Astrocyte (in vitro differentiated cells and primary cell): ENCODE data around the gene SPATA25. TPM values are rescaled to one million over a fixed set of nuclear protein-coding genes. Genes with fewer than 3 reads are reported as not detected.

ENCODE experiments used
- DNase-seq: peaks from one replicate; pipeline ENCODE4 v3.0.0-alpha.2; 2010; ENCODE audit warnings: low read depth
- FAIRE-seq: peaks from 2 replicates; lab custom pipeline; 2011; peaks lifted over from hg19 to GRCh38; lab: Jason Lieb, UNC
- H2AFZ ChIP-seq: 2 replicates; pipeline ENCODE4 v1.6.0; 2012; ENCODE audit warnings: low read depth, low read length, inconsistent platforms
- H3K27ac ChIP-seq: 2 replicates; pipeline ENCODE4 v1.5.1; 2011; ENCODE audit warnings: low read depth, low read length, inconsistent platforms
- H3K27me3 ChIP-seq: 2 replicates; pipeline ENCODE4 v1.6.0; 2011; ENCODE audit warnings: low read length, inconsistent platforms; ENCODE audit not compliant: insufficient read depth
- H3K36me3 ChIP-seq: 2 replicates; pipeline ENCODE4 v1.5.1; 2011; ENCODE audit warnings: low read length, inconsistent platforms; ENCODE audit not compliant: insufficient read depth
- H3K4me1 ChIP-seq: 2 replicates; pipeline ENCODE4 v1.5.1; 2011; ENCODE audit warnings: low read length, inconsistent platforms; ENCODE audit not compliant: insufficient read depth
- H3K4me2 ChIP-seq: 2 replicates; pipeline ENCODE4 v1.6.0; 2012; ENCODE audit warnings: low read length, inconsistent platforms
- H3K4me3 ChIP-seq: 2 replicates; pipeline ENCODE4 v1.5.1; 2011; ENCODE audit warnings: low read depth, mild to moderate bottlenecking, low read length, inconsistent platforms; ENCODE audit not compliant: insufficient read depth
- H3K79me2 ChIP-seq: 2 replicates; pipeline ENCODE4 v1.6.0; 2012; ENCODE audit warnings: mild to moderate bottlenecking, low read length, inconsistent platforms; ENCODE audit not compliant: insufficient read depth
- H3K9ac ChIP-seq: 2 replicates; pipeline ENCODE4 v1.6.0; 2012; ENCODE audit warnings: mild to moderate bottlenecking, low read length, inconsistent platforms
- H3K9me3 ChIP-seq: 2 replicates; pipeline ENCODE4 v1.5.1; 2012; ENCODE audit warnings: low read depth, mild to moderate bottlenecking, low read length, inconsistent platforms; ENCODE audit not compliant: insufficient read depth
- H4K20me1 ChIP-seq: 2 replicates; pipeline ENCODE4 v1.6.0; 2012; ENCODE audit warnings: low read length, inconsistent platforms; ENCODE audit not compliant: insufficient read depth
- H3K27ac Mint-ChIP-seq: one replicate; pipeline ENCODE4 v1.8.0; 2021; ENCODE audit warnings: mild to moderate bottlenecking, mixed read lengths; ENCODE audit not compliant: unreplicated experiment
- H3K27me3 Mint-ChIP-seq: one replicate; pipeline ENCODE4 v1.8.0; 2021; ENCODE audit warnings: low read depth, mixed read lengths; ENCODE audit not compliant: unreplicated experiment
- H3K36me3 Mint-ChIP-seq: one replicate; pipeline ENCODE4 v1.8.0; 2021; ENCODE audit warnings: low read depth, mixed read lengths; ENCODE audit not compliant: unreplicated experiment
- H3K4me1 Mint-ChIP-seq: one replicate; pipeline ENCODE4 v1.8.0; 2021; ENCODE audit warnings: low read depth, mixed read lengths; ENCODE audit not compliant: unreplicated experiment
- H3K4me3 Mint-ChIP-seq: one replicate; pipeline ENCODE4 v1.8.0; 2021; ENCODE audit warnings: mild to moderate bottlenecking, moderate library complexity, mixed read lengths; ENCODE audit not compliant: unreplicated experiment
- H3K9me3 Mint-ChIP-seq: one replicate; pipeline ENCODE4 v1.8.0; 2021; ENCODE audit warnings: mild to moderate bottlenecking, mixed read lengths; ENCODE audit not compliant: unreplicated experiment
- EZH2 ChIP-seq: IDR thresholded peaks from 2 replicates; pipeline ENCODE4 v1.6.1; 2012; ENCODE audit warnings: mild to moderate bottlenecking, low read length, inconsistent platforms; ENCODE audit not compliant: insufficient read depth
- total RNA-seq: library from RNA; stranded (reverse); gene quantifications from 2 replicates; pipeline ENCODE4 v1.2.1, GENCODE V29; 2021
- TF ChIP-seq, protein P1 (sequence below): IDR thresholded peaks from 2 replicates; pipeline ENCODE4 v1.5.1; 2011; ENCODE audit warnings: low read depth, mild to moderate bottlenecking, inconsistent platforms, low read length, moderate library complexity; ENCODE audit not compliant: insufficient read depth

The SPATA25 gene
- total RNA-seq, 1 donor from 2014 or later, result 1.7 TPM

DNA sequence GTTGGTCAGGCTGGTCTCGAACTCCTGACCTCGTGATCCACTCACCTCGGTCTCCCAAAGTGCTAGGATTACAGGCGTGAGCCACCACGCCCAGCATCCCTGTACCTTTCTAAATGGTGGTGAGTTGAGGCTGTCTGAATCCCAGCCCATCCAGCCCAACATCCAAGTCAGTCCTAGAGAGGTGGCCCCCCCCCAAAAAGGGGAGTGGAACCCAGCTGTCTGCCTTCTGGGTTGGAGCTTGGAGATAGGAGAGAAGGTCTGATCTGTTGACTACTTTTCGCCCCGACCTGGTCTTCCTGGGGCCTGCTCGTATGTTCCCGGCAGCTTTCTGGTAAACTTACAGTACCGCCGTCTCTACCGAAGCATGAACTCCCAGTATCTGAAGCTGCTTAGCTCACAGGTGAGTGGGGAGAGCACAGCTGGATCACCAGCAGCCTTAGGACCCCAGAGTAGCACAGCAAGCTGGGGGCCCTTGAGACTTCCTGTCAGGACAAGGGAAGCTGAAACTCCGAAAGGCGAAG, 9.3 kb upstream of the SPATA25 start:
- Histone ChIP-seq H3K36me3 (peaks cover 10% of the 10 kb centered on the region), H3K4me3 (no peak overlapping the region), H3K9ac (no peak overlapping the region), H3K27me3 (no peaks in the 10 kb centered on the region), H3K79me2 (peaks cover 7% of the 10 kb centered on the region), H3K9me3 (no peaks in the 10 kb centered on the region), H3K27ac (no peak overlapping the region), H2AFZ (no peak overlapping the region), H3K4me1 (peaks cover 13% of the 10 kb centered on the region), H3K4me2 (no peak overlapping the region), H4K20me1 (peaks cover 15% of the 10 kb centered on the region)
- H3K36me3 Mint-ChIP-seq, result peaks cover 27% of the 10 kb centered on the region
- no peaks in the 10 kb centered on the region for H3K9me3 Mint-ChIP-seq
- TF ChIP-seq, protein P1, sequence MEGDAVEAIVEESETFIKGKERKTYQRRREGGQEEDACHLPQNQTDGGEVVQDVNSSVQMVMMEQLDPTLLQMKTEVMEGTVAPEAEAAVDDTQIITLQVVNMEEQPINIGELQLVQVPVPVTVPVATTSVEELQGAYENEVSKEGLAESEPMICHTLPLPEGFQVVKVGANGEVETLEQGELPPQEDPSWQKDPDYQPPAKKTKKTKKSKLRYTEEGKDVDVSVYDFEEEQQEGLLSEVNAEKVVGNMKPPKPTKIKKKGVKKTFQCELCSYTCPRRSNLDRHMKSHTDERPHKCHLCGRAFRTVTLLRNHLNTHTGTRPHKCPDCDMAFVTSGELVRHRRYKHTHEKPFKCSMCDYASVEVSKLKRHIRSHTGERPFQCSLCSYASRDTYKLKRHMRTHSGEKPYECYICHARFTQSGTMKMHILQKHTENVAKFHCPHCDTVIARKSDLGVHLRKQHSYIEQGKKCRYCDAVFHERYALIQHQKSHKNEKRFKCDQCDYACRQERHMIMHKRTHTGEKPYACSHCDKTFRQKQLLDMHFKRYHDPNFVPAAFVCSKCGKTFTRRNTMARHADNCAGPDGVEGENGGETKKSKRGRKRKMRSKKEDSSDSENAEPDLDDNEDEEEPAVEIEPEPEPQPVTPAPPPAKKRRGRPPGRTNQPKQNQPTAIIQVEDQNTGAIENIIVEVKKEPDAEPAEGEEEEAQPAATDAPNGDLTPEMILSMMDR, result no peak
- no peak for TF ChIP-seq EZH2
- H3K4me1 Mint-ChIP-seq, result peaks cover 5% of the 10 kb centered on the region
- no peak for FAIRE-seq
- H3K27ac Mint-ChIP-seq, result no peak overlapping the region
- no peak for DNase-seq
- H3K27me3 Mint-ChIP-seq, result no peaks in the 10 kb centered on the region
- H3K4me3 Mint-ChIP-seq, result no peak overlapping the region

- no peaks in the 10 kb centered on the region for H3K27me3 Mint-ChIP-seq
- peaks cover 8% of the 10 kb centered on the region for H3K4me1 Mint-ChIP-seq
Observed at GRCh38 chr20:45894797-45895196, 7.4 kb upstream of the SPATA25 start.

DNA sequence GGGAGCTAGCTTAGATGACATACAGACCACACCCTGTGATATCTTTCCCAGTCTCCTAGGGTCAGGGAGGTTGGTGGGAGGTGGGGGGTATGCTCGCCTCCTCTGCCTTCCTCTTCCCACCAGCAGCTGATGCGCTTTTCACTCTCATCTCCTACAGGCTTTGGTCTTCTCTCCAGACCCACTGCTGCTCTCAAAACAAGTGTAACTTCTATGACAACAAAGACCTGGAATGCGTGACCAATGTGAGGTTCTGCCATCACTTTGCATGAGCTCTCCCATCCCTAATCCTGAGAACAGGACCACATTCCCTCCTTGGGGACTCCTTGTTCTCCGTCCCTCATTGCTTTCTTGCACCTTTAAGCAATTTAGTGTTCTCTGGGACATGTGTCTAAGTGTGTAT, 6.4 kb upstream of the SPATA25 start:
- Histone ChIP-seq H3K9me3 (no peaks in the 10 kb centered on the region), H4K20me1 (peaks cover 18% of the 10 kb centered on the region), H3K27me3 (no peaks in the 10 kb centered on the region), H3K36me3 (peaks cover 8% of the 10 kb centered on the region), H2AFZ (no peak overlapping the region), H3K9ac (no peak overlapping the region), H3K4me1 (peaks cover 30% of the 10 kb centered on the region), H3K27ac (no peak overlapping the region), H3K4me3 (no peak overlapping the region), H3K4me2 (no peak overlapping the region), H3K79me2 (peaks cover 16% of the 10 kb centered on the region)
- DNase-seq, result no peak
- H3K4me3 Mint-ChIP-seq, result no peak overlapping the region
- FAIRE-seq, result no peak
- H3K4me1 Mint-ChIP-seq, result peaks cover 9% of the 10 kb centered on the region
- no peaks in the 10 kb centered on the region for H3K27me3 Mint-ChIP-seq
- TF ChIP-seq, protein P1, result no peak
- TF ChIP-seq EZH2, result no peak
- H3K27ac Mint-ChIP-seq, result no peak overlapping the region
- H3K9me3 Mint-ChIP-seq, result no peaks in the 10 kb centered on the region
- H3K36me3 Mint-ChIP-seq, result peaks cover 24% of the 10 kb centered on the region

More at GRCh38 chr20:45894797-45895196, 7.4 kb upstream of the SPATA25 start:
- no peak overlapping the region for H3K4me2 ChIP-seq
- no peaks in the 10 kb centered on the region for H3K27me3 ChIP-seq
- no peak for TF ChIP-seq EZH2
- TF ChIP-seq, protein P1, result no peak
- H3K4me3 ChIP-seq, result no peak overlapping the region
- DNase-seq (no peak), FAIRE-seq (no peak)
- H3K36me3 Mint-ChIP-seq, result peaks cover 27% of the 10 kb centered on the region
- peaks cover 28% of the 10 kb centered on the region for H3K4me1 ChIP-seq
- H2AFZ ChIP-seq, result no peak overlapping the region
- H3K4me3 Mint-ChIP-seq, result no peak overlapping the region
- no peaks in the 10 kb centered on the region for H3K9me3 ChIP-seq
- no peak overlapping the region for H3K27ac ChIP-seq
- peaks cover 16% of the 10 kb centered on the region for H4K20me1 ChIP-seq
- H3K27ac Mint-ChIP-seq, result no peak overlapping the region
- no peak overlapping the region for H3K9ac ChIP-seq
- H3K79me2 ChIP-seq, result peaks cover 16% of the 10 kb centered on the region
- no peaks in the 10 kb centered on the region for H3K9me3 Mint-ChIP-seq
- H3K36me3 ChIP-seq, result peaks cover 10% of the 10 kb centered on the region
